HL-60 (cell line): ENCODE data around the gene VTN.

Experiments used
- POLR2AphosphoS5 ChIP-seq: IDR thresholded peaks from 2 replicates; pipeline ENCODE4 v1.6.1; 2012; ENCODE audit warnings: low read depth
- TF ChIP-seq, protein P1 (sequence below): IDR thresholded peaks from one replicate; pipeline ENCODE4 v1.5.1; 2011; ENCODE audit warnings: low read length, control low read depth, inconsistent platforms; ENCODE audit not compliant: insufficient read depth
- TF ChIP-seq, protein P2 (sequence below): IDR thresholded peaks from 2 replicates; pipeline ENCODE4 v1.6.1; 2012; ENCODE audit warnings: low read depth; ENCODE audit not compliant: insufficient replicate concordance

DNA sequence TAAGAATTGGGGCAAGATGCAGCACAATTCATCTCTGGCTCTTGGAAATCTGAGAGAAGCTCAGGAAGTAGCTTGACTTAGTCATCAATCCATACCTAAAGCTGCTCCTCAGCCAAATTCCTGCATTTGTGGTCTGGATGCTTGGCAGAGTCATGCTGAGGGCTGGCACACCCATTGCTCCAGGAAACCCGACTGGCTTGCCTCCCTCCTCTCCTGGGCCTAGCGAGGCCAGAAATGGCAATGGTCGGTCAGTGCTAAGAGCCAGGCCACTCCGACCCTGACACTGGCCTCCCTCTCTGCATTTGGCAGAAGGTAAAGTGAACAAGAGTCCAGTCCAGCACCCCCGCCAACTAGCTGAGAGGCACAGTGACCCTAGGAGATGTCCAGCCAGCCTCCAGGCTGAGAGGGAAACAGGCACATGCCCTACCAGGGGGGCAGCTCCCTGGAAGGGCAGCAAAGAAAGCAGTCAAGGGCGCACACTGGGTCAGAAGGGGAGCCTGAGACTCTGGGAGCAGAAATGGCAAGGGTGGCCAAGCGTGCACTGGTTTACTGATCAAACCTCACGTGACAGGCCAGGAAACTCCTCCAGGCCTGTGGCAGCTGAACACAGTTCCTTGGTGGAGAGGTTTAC, 22.7 kb downstream of the VTN start:
- TF ChIP-seq, protein P1, sequence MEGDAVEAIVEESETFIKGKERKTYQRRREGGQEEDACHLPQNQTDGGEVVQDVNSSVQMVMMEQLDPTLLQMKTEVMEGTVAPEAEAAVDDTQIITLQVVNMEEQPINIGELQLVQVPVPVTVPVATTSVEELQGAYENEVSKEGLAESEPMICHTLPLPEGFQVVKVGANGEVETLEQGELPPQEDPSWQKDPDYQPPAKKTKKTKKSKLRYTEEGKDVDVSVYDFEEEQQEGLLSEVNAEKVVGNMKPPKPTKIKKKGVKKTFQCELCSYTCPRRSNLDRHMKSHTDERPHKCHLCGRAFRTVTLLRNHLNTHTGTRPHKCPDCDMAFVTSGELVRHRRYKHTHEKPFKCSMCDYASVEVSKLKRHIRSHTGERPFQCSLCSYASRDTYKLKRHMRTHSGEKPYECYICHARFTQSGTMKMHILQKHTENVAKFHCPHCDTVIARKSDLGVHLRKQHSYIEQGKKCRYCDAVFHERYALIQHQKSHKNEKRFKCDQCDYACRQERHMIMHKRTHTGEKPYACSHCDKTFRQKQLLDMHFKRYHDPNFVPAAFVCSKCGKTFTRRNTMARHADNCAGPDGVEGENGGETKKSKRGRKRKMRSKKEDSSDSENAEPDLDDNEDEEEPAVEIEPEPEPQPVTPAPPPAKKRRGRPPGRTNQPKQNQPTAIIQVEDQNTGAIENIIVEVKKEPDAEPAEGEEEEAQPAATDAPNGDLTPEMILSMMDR: no peak
- TF ChIP-seq, protein P2, sequence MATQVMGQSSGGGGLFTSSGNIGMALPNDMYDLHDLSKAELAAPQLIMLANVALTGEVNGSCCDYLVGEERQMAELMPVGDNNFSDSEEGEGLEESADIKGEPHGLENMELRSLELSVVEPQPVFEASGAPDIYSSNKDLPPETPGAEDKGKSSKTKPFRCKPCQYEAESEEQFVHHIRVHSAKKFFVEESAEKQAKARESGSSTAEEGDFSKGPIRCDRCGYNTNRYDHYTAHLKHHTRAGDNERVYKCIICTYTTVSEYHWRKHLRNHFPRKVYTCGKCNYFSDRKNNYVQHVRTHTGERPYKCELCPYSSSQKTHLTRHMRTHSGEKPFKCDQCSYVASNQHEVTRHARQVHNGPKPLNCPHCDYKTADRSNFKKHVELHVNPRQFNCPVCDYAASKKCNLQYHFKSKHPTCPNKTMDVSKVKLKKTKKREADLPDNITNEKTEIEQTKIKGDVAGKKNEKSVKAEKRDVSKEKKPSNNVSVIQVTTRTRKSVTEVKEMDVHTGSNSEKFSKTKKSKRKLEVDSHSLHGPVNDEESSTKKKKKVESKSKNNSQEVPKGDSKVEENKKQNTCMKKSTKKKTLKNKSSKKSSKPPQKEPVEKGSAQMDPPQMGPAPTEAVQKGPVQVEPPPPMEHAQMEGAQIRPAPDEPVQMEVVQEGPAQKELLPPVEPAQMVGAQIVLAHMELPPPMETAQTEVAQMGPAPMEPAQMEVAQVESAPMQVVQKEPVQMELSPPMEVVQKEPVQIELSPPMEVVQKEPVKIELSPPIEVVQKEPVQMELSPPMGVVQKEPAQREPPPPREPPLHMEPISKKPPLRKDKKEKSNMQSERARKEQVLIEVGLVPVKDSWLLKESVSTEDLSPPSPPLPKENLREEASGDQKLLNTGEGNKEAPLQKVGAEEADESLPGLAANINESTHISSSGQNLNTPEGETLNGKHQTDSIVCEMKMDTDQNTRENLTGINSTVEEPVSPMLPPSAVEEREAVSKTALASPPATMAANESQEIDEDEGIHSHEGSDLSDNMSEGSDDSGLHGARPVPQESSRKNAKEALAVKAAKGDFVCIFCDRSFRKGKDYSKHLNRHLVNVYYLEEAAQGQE: no peak
- TF ChIP-seq POLR2AphosphoS5: no peak; the same call in 1 of the 2 replicates
